T-helper 22 cell (primary cell): Measurements from ENCODE around the gene WAPL.

Experiments used
- DNase-seq: peaks from one replicate; pipeline ENCODE4 v3.0.0-alpha.2; 2020; ENCODE audit warnings: low read depth

WAPL gene

GRCh38 chr10:86461963-86462804 lies 59.4 kb downstream of the WAPL start:
- DNase-seq = no peak

GRCh38 chr10:86451604-86451960 lies 70.0 kb downstream of the WAPL start:
- DNase-seq = no peak

- DNase-seq = no peak
Measured at GRCh38 chr10:86450806-86451603, 70.6 kb downstream of the WAPL start.

DNA sequence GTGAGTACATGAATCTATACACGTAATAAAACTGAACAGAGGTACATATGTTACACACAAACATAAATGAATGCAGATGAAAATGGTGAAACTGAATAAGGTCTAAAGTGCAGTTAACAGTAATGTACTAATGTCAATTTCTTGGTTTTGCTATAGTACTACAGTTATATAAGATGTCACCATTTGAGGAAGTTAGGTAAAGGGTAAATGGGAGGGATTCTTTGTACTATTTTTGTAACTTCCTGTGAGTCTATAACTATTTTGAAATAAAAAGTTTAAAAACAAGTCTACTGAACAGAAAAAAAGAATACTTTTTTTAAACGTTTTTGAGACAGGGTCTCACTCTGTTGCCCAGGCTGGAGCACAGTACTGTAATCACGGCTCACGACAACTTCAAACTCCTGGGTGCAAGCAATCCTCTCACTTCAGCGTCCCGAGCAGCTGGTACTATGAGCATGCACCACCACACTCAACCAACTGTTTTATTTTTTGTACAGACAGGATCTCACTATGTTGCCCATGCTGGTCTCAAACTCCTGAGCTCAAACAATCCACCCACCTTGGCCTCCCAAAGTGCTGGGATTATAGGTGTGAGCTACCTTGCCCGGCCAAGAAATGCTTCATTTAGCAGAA lies 71.5 kb downstream of the WAPL start:
- DNase-seq = no peak

- no peak for DNase-seq
Measured at GRCh38 chr10:86447432-86447831, 74.2 kb downstream of the WAPL start.

DNA sequence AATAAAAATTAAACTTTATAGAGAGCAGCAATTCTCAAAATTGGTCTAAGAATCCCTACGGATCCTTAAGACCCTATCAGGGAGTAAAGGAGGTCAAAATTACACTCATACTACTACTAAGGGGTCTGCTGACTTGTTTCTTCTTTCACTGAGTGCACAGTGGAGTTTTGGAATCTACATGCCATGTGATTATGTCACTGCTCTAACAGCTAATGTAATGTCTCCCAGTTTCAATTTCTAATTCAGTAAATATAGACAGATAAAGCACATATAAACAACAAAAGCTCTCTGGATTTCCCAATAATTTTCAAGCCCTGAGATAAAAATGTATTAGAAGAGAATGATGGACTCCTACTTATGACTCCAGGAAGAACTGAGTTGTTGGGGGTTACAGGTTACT lies 74.6 kb downstream of the WAPL start:
- DNase-seq = no peak

DNA sequence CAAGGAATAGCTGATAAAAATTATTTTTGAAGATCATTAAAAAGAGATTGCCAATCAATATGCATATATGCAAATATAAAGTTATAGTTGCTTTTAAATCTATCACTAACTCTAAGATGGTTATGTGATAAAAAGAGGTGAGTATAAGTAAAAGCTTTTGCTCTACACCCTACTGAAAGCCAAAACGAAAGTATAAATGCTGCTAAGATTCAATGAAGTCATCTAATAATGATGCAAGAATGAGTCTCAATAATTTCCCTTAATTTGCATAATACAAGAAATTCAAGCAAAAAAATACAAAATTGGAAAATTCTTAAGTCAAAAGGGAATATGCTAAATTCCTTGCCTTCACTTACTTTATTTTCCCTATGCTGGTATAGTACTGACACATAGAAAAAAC lies 75.2 kb downstream of the WAPL start:
- DNase-seq = no peak

- no peak for DNase-seq
Measured at GRCh38 chr10:86443936-86444335, 77.7 kb downstream of the WAPL start.

DNA sequence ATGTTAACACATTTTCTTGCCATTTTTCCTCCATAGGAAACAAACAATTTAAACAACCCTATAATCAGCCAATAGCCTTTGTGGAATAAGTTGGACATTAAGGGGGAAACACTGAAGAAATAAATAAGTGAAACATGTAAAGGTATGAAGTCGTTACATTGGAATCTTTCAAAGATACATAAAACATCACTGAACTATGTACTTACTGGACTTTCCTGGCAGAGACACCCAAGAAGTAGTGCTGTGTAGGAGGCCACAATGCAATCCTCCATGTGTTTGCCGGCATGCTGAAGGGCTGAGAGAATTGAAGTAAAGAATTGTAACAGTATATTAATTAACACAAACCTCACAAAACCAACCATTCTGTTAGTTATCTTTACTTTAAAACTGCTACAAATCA lies 78.5 kb downstream of the WAPL start:
- no peak for DNase-seq

DNA sequence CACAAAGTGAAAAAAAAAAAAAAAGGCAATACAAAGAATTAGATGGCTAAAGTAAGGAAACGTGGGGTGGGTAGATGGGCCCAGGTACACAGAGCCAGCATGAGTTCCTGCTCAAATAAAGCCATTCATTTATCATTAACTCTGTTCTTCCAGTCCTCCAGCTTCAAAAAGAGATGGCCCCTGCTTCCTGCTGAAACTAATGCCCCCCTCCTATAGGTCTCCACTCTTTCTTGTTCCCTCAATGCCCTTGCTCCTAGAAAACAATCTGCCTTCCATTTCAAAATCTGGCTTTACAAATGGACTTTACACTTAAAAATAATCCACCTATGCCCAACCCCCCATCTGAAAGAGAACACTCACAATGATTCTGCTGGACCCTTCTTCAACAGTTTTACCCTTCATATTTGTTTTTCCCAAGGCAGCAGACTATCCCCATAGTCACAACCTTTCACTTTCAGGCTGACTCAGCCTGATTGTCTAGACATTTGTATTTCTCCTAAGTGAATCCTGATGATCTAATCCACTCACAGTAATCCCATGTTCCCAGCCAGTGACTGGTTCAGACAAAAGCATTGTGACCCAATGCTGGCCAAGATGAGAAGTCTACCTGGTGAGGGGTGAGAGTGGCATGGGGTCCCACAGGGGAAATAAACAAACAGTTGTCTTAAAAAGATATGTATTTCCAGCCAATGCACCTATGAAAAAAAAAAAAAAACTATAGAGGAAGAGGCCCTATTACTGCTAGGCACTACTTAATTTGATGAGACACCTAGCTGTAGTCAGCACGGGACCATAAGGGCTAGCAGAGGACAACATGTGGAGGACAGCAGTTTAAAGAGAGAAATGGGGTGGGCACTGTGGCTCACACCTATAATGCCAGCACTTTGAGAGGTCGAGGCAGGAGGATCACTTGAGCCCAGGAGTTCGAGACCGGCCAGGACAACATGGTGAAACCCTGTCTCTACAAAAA lies 80.4 kb downstream of the WAPL start:
- DNase-seq = no peak

- DNase-seq = no peak
Measured at GRCh38 chr10:86439544-86439943, 82.0 kb downstream of the WAPL start.

GRCh38 chr10:86438091-86438749 lies 83.4 kb downstream of the WAPL start:
- no peak for DNase-seq

DNA sequence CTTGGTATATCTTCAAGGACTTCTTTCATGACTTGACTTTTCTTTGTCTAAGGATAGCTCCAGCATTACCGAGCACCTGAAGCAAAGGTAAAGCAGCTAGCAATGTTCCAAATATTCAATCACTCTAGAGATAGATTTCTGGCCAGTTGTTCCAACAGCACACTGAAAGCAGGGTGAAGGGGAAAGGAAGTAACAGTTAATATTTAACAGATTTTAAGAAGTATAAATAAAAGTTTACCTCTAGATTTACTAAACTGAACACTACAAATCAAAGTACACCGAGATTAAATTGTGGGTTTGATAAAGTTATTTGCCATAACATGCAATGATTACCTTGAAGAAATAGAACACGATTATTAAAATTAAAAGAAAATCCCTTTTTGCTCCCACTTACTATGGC lies 84.1 kb downstream of the WAPL start:
- no peak for DNase-seq

DNA sequence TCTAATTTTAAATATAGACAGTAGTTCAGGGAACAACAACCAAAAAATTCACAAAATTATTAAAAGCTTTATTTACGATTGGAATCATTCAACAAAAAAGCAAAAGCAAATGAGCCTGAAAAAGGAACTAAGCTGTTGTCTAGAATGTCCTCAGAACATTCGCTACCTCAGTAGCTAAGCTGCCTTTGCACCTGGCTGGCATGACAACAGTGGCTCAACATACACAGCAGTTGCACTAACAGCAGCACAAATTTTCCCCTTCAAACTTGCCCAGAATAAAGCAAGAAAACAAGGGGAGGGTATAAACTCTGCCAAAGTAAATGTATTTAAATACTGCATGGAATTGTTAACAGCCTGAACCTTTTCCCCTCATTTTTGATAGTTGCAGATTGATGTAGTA lies 84.6 kb downstream of the WAPL start:
- no peak for DNase-seq

GRCh38 chr10:86434656-86435055 lies 86.9 kb downstream of the WAPL start:
- DNase-seq = no peak

GRCh38 chr10:86423739-86424138 lies 97.9 kb downstream of the WAPL start:
- no peak for DNase-seq

DNA sequence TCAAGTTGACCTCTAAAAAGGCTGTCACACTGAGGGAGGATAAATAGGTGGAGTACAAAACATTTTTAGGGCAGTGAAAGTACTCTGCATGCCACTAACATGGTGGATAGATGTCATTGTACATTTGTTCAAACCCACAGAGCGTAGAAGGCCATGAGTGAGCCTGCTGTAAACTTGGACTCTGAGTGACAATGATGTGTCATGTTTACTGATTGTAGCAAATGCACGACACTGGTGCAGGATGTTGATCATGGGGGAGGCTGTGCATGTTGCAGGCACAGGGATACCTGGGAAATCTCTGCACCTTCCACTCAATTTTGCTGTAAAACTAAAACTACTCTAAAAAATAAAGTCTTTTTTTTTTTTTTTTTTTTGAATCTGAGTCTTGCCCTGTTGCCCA lies 102.5 kb downstream of the WAPL start:
- DNase-seq = no peak

DNA sequence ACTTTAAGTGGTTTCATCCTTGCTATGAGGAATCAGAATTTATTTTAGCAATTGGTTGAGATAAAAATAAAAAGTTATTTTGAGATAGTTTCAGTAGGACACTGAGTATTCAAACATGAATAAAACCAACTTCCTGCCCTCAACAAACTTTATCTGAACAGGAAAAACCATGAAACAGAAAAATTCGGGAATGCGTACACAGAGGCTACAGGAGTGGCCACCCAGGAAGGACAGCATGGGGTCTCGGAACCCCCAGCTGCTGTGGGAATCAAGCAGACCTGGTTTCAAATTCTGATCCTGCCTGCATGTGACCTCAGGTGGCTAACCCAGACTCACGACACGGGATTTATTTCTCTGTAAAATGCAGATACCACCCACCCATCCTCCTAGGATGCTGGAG lies 106.0 kb downstream of the WAPL start:
- DNase-seq = no peak

DNA sequence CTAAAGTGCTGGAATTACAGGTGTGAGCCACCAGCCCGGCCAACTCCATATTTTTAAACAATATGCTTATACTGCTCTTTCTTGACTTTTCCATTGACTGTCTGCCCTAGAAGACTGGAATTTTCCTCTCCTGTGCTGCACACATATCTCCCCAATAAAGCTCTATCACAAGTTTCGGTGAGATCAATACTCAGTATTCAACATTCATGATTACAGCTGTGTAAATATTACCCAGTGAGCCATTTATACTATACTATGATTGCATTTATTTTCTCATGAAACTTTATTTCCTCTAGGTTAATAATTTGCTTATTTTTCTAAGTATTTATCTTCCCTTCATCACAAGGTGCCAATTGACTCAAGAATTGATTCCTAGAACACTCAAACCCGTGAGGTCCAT lies 106.5 kb downstream of the WAPL start:
- no peak for DNase-seq

GRCh38 chr10:86413046-86413728 lies 108.4 kb downstream of the WAPL start:
- DNase-seq = no peak
